Measurements from ENCODE around the gene LRRC2.

GRCh38 chr3:46523556-46523955, 42.5 kb downstream of the LRRC2 start:
- no peak for TF ChIP-seq POLR2A (IDR thresholded peaks at IDR 0.05)
- TF ChIP-seq, protein P1, sequence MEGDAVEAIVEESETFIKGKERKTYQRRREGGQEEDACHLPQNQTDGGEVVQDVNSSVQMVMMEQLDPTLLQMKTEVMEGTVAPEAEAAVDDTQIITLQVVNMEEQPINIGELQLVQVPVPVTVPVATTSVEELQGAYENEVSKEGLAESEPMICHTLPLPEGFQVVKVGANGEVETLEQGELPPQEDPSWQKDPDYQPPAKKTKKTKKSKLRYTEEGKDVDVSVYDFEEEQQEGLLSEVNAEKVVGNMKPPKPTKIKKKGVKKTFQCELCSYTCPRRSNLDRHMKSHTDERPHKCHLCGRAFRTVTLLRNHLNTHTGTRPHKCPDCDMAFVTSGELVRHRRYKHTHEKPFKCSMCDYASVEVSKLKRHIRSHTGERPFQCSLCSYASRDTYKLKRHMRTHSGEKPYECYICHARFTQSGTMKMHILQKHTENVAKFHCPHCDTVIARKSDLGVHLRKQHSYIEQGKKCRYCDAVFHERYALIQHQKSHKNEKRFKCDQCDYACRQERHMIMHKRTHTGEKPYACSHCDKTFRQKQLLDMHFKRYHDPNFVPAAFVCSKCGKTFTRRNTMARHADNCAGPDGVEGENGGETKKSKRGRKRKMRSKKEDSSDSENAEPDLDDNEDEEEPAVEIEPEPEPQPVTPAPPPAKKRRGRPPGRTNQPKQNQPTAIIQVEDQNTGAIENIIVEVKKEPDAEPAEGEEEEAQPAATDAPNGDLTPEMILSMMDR (IDR thresholded peaks at IDR 0.05) = no peak
- TF ChIP-seq POLR2AphosphoS5 (IDR thresholded peaks at IDR 0.05) = no peak
